ELR (cell line): Measurements from ENCODE around the gene SPAG6.

ENCODE experiments used
- DNase-seq: peaks from one replicate; pipeline ENCODE4 v3.0.0-alpha.2; 2015; ENCODE audit warnings: low read depth

SPAG6 gene

DNA sequence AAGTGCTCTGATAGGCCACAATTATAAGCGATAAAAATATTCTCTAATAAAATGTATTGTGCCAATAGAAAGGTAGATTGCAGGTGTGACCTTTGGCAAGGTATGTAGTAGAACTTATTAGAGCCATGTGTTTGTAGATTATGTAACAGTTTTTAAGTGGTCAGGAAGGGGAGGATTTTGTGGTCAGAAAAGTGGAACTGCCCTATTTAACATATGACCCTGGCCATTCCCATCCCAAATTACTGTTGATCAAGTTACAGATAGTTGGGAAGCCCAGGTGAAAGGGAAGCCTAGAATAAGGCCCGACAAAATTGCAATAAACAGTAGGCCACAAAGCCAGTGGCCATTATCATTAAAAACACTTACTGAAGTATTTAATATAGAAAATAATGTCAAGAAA, 89.2 kb downstream of the SPAG6 start:
- peak; percentile 25 for DNase-seq

GRCh38 chr10:22435650-22436049, 90.4 kb downstream of the SPAG6 start:
- no peak for DNase-seq

DNA sequence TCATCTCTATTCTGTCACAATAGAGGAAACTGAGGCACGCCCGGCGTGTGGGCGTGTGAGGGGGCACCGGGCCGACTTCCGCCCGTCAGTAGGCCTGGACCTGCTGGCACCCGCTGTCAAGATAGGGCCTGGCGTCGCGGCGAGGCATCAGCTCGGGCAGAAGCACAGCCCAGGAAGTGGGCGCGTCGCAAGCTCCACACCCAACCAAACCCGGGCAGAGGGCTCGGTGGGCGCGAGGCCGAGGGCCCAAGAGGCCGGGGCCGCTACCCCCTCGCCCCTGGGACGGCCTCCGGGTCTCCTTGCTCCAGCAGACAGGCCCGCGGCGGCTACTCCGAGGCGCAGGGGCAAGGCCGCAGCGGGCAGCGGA, 91.2 kb downstream of the SPAG6 start:
- no peak for DNase-seq

DNA sequence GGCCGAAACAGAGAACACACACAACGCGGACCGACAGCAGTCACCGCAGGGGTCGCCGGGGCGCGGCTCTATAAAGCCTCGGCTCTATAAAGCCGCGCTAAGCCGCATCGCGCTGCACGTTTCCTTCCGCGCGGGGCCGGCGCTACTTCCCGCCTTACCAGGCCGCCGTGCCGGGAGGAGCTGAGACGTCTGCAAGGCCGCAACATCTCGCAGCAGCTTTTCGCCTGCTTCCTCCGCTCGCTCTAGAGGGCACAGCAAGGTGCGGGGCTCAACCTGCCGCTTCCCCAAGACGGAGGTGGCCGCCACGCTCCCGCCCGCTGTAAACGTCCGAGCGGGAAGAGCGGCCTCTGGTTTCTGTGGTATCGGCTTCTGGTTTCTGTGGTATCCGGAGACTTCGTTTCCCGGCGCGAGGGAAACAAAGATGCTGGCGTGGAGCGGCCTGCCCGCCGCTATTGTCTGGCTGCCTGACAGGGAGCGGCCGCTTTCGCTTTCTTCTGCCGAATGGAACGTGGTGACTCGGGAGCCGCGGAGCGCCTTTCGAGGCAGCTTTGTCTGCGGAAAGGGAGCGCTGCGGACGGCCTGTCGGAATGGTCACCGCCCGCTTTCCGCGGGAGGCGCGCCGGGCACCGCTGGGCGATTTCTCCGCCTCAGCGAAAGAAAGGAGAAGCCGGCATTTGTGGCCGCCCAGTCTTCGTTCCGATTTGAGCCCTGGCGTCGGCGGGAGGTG, 91.8 kb downstream of the SPAG6 start:
- DNase-seq, result peak; percentile 92

- DNase-seq, result no peak
Observed at GRCh38 chr10:22437620-22438588, 92.6 kb downstream of the SPAG6 start.

DNA sequence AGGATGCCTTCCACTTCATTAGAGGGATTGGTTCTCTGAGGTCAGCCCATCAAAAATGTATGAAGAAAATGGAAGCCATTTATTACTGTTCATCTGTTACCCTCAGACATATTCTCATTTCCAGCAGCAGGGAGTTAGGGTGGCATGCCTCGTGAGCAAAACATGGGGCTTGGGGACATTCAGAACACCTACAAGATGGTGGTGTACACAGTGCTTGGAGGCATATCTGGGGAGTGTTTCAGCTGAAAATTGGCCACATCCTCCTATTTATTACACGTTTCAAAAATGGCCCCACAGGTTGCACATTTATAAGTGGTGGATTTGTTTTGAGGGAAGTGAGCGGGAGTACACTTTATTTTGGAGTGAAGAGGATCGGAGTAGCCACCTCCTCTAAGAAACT, 93.4 kb downstream of the SPAG6 start:
- no peak for DNase-seq

GRCh38 chr10:22442063-22442462, 96.8 kb downstream of the SPAG6 start:
- DNase-seq, result no peak

DNA sequence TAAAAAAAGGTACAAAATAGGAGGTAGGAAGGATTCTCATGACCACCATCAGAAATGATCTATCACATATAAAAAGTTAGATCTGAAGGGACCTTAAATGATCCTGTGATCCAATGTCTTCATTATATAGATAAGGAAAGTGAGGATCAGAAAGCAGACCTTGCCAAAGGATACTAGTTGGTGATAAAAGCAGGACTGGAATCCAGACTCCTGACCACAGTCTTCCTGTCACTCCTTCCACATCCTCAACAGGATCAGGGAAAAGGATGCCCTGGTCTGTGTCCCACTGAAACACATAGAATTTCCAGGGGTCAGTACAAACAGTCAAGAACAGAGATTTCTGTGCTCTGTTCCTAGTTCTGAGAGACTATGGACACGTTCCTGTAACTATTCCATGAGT, 97.2 kb downstream of the SPAG6 start:
- DNase-seq, result no peak

DNA sequence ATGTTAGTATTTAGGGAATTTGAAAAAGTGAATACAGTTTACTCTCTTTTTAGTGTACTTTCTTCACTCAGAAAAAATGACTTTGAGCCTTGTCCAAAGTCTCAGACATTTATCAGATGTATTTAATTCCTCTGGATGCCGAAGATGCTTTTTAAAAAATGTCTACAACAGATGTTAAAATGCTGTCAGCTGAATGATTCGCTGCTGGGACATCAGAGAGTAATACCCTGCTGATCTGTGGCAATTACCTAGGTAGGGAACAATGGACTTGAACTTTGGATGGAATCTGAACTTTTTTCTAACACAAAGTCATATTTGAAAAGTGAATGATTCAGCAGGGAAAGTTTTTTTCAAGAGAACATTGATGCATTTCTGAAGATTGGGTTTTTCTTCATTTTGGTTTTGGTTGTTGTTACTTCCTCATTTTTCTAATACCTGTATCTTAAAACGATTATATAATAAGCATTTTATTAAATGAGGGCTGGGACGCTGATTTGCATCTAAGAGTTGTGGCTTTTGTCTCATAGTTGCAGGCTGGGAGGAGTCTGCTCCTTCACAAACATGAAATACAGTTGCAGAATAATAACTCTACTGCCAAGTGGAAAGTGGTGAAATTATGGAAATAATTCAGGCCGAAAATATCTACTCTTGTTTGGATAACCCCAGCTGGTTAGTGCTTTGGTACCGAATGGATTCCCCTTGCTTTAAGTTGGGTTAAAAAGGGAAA, 98.0 kb downstream of the SPAG6 start:
- DNase-seq, result no peak

DNA sequence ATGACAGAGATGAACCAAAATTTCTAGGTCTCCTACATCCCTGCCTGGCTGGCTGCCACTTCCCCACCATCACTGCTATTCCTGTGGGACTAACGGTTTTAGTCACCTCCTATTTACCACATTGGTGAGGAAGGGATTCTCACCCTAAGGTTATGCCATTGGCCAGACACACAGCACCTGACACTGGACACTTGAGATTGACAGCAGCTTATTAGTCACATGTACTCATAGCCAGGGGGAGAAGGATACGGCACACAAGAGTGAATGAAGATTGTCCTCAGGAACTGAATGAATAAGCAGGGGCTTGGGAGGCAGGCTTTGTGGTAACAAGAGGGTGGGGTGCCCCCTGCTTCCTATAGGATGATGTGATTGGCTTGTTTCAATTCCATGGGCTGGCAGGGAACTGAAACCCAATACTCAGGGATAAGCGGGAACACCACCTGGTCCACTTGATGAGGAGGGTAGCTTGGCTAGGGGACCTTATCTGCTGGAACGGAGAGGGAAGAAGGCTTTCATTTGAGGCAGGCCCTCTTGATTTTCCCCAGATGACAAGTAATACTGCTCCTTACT, 99.0 kb downstream of the SPAG6 start:
- DNase-seq, result no peak

DNA sequence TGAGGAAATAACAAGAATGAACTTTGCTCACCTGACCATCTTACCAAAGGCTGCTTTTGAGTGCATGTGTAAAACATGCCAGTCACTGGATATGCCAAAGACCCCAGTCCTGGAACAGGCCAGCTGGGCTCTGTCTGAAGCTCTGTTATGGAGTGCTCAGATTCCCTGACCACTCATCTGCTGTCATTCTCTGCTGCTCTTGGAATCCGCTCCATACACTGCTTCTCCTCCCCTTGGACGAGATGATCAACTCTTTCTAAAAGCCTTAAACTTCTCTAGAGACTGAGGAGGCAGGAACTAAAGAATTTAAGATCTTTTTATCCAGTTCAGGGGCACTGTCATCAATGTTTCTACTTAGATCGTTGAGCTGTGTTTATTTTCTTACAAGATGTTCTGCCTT, 100.2 kb downstream of the SPAG6 start:
- no peak for DNase-seq

DNA sequence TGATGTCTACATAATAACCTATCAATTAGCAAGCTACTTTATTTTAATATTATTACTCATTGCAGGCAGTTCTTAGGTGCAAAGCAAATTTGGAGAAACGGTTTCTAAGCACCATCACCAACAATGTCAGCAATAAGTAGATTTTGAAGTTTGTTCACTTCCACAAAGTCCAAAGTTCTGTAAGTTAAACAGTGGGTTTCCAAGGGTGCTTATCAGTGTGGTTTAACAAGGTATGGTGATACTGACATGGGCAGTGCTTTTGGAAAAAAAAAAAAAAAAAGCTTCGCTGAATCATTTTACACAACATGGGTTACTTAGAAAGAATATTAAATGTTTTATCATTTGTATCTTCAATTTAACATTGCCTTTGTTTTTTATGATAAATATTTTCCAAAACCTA, 101.8 kb downstream of the SPAG6 start:
- no peak for DNase-seq

DNA sequence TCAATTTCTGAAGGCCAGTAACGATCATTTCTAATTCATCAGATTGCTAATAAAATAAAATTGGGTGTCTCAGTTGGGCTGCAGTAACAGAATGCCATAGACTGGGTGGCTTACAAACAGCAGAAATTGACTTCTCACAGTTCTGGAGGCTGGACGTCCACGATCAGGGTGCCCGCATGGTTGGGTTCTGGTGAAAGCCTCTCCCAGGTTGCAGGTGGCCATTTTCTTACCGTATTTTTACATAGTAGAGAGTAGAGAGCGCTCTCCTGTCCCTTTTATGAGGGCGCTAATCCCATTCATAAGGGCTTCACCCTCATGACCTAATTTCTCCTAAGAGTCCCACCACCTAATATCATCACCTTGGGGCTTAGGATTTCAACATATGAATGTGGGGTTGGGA, 106.0 kb downstream of the SPAG6 start:
- no peak for DNase-seq

GRCh38 chr10:22453320-22453719, 108.0 kb downstream of the SPAG6 start:
- no peak for DNase-seq

GRCh38 chr10:22453948-22454591, 108.8 kb downstream of the SPAG6 start:
- DNase-seq, result no peak

GRCh38 chr10:22454634-22455033, 109.3 kb downstream of the SPAG6 start:
- no peak for DNase-seq

GRCh38 chr10:22455068-22455857, 110.0 kb downstream of the SPAG6 start:
- no peak for DNase-seq

GRCh38 chr10:22456486-22456885, 111.2 kb downstream of the SPAG6 start:
- DNase-seq, result no peak

DNA sequence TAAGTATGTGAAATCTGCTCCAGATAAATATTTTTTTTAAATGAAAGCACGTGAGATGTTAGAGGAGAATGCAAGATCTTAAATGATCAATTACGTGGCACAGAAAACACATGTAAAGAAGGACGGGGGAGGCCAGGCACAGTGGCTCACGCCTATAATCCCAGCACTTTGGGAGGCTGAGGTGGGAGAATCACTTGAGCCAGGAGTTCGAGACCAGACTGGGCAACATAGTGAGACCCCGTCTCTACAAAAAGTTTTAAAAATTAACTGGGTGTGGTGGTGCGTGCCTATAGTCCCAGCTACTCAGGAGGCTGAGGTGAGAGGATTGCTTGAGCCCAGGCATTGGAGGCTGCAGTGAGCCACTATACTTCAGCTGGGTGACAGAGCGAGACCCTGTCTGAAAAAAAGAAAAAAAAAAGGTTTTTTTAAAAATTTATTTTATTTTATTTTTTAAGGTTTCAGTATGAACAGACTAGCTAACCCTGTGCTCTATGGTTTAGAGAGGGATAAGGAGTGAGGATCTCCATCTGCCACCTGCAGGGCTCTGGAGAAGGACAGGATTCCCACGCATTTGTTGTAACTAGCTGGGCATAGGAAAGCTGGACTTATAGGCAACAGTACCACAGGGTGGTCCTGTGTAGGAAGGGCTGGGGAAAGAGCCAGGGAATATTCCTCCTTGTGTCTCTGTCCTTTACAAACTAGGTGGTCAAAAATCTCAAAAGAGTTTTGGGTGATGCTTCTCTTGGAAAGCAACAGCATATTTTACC, 113.2 kb downstream of the SPAG6 start:
- DNase-seq, result no peak

- DNase-seq, result no peak
Observed at GRCh38 chr10:22459496-22459895, 114.2 kb downstream of the SPAG6 start.
